Measurements from ENCODE around the gene ZNF541.

Gene ZNF541

GRCh38 chr19:47542030-47542475 lies 30.9 kb downstream of the ZNF541 start:
- no peak for DNase-seq (ENCODE audit: low spot score)

GRCh38 chr19:47541518-47541917 lies 31.4 kb downstream of the ZNF541 start:
- no peak for DNase-seq (ENCODE audit: low spot score)

- DNase-seq (ENCODE audit: low spot score) = no peak
These were observed 32.2 kb downstream of the ZNF541 start for GRCh38 chr19:47540748-47541147.

GRCh38 chr19:47539747-47540311 lies 33.1 kb downstream of the ZNF541 start:
- DNase-seq (ENCODE audit: low spot score) = no peak

GRCh38 chr19:47538812-47539211 lies 34.1 kb downstream of the ZNF541 start:
- DNase-seq (ENCODE audit: low spot score) = no peak

- DNase-seq (ENCODE audit: low spot score) = no peak
These were observed 35.5 kb downstream of the ZNF541 start for GRCh38 chr19:47537493-47537892.

GRCh38 chr19:47534628-47535027 lies 38.3 kb downstream of the ZNF541 start:
- no peak for DNase-seq (ENCODE audit: low spot score)

- DNase-seq (ENCODE audit: low spot score) = no peak
These were observed 41.1 kb downstream of the ZNF541 start for GRCh38 chr19:47531640-47532387.

- no peak for DNase-seq (ENCODE audit: low spot score)
These were observed 43.8 kb downstream of the ZNF541 start for GRCh38 chr19:47529018-47529742.

- no peak for DNase-seq (ENCODE audit: low spot score)
These were observed 46.1 kb downstream of the ZNF541 start for GRCh38 chr19:47526798-47527197.

- DNase-seq (ENCODE audit: low spot score) = no peak
These were observed 49.5 kb downstream of the ZNF541 start for GRCh38 chr19:47523473-47523872.

Data from NAMALWA (cell line).